GM12873 (cell line): ENCODE data around the gene PDGFA.

Source experiments
- TF ChIP-seq, protein P1 (sequence below): IDR thresholded peaks from 2 replicates; pipeline ENCODE4 v1.5.1; 2012; ENCODE audit warnings: low read depth, mild to moderate bottlenecking, moderate library complexity, low read length, control low read depth; ENCODE audit not compliant: insufficient read depth; ENCODE audit errors: missing control alignments

Gene PDGFA

GRCh38 chr7:499853-500485, 19.7 kb downstream of the PDGFA start:
- TF ChIP-seq, protein P1, sequence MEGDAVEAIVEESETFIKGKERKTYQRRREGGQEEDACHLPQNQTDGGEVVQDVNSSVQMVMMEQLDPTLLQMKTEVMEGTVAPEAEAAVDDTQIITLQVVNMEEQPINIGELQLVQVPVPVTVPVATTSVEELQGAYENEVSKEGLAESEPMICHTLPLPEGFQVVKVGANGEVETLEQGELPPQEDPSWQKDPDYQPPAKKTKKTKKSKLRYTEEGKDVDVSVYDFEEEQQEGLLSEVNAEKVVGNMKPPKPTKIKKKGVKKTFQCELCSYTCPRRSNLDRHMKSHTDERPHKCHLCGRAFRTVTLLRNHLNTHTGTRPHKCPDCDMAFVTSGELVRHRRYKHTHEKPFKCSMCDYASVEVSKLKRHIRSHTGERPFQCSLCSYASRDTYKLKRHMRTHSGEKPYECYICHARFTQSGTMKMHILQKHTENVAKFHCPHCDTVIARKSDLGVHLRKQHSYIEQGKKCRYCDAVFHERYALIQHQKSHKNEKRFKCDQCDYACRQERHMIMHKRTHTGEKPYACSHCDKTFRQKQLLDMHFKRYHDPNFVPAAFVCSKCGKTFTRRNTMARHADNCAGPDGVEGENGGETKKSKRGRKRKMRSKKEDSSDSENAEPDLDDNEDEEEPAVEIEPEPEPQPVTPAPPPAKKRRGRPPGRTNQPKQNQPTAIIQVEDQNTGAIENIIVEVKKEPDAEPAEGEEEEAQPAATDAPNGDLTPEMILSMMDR, result no peak

- TF ChIP-seq, protein P1, result no peak
Observed at GRCh38 chr7:498678-499641, 20.7 kb downstream of the PDGFA start.

GRCh38 chr7:497946-498655, 21.5 kb downstream of the PDGFA start:
- TF ChIP-seq, protein P1, result no peak

- TF ChIP-seq, protein P1, result no peak
Observed at GRCh38 chr7:497346-497745, 22.3 kb downstream of the PDGFA start.

DNA sequence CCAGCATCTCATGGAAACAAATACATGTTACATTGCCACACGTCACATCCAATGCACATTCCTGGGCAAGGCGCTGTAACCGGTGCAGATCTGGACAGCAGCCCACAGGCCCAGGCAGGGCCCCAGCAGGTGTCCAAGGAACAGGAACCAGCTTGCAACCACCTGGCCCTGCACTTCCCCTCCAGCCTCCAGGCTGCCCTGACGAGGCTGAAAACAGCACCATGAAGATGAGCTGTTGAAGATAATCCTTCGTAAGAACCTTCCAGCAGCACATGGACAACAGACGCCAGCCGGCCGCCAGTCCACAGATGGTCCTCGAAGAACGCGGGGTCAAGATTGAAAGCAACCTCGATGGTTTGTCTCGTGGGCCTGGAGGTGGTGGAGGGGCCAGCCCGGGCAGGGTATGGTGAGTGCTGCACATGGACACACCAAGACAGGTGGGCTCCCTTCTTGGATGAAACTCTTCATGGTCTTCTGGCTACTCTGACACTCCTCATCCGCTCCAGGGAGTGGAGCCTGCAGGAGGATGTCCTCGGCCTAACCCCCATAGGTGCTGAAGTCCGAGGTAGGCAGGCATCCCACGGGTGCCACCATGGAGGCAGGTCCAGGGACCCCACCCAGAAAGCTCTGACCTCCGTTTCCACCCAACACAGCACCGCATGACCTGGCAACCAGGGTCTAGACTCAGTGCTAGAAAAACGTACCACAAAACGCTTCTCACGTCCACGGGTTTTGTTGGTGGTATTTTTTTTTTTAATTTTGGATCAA, 22.9 kb downstream of the PDGFA start:
- TF ChIP-seq, protein P1, result no peak

DNA sequence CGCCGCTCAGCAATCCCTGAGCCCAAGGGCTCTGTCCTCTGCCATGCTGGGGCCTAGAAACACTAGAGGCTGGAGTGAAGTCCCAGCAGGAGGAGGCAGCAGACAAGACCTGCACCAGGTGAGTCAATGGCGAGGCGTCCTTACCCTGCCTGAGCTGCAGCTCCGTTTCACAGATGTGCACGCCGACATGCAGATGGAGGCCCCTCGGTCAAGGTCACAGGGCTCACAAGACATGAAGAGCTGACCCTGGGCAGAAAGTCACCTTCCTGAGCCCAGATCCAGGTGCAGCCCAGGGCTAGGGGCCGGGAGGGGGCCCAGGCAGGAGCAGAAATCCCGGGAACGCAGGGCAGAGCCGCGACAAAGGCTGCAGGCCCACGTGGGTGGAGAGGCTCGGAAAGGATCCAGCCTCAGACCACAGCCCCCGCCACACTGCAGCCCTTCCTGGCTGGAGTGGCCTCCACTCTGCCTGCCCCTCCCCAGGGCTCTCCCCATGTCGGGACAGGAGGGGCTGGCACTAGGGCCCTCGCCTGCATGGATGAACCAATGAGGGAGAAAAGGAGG, 23.8 kb downstream of the PDGFA start:
- TF ChIP-seq, protein P1, result no peak
